ENCODE data around the gene TADA3.

DNA sequence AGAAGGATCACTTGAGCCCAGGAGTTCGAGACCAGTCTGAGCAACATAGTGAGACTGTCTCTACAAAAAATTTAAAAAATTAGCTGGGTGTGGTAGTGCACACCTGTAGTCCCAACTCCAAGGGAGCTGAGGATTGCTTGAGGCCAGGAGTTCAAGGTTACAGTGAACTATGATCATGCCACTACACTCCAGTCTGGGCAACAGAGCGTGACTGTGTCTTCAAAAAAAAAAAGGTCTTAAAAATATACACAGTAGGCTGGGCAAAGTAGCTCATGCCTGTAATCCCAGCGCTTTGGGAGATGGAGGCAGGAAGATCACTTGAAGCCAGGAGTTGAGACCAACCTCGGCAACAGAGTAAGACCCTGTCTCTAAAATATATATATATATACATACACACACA lies 11.4 kb downstream of the TADA3 start:
- no peak for TF ChIP-seq POLR2AphosphoS5 (IDR thresholded peaks at IDR 0.05; ENCODE audit: low read depth, low read length)
- TF ChIP-seq REST (IDR thresholded peaks at IDR 0.05; ENCODE audit: insufficient read depth in 1 of 2, low read depth in 2 of 2, low read length in 2 of 2), result no peak
- no peak for TF ChIP-seq TAF1 (IDR thresholded peaks at IDR 0.05; ENCODE audit: borderline replicate concordance, insufficient read depth, low read length)
- TF ChIP-seq SIN3A (IDR thresholded peaks at IDR 0.05; ENCODE audit: borderline replicate concordance, insufficient read depth, low read length), result no peak

Measured in PFSK-1 (cell line).